B cell (primary cell): ENCODE measurements around the gene SULT2B1. TPM values are rescaled to one million over a fixed set of nuclear protein-coding genes. Genes with fewer than 3 reads are reported as not detected.

Experiments
- ATAC-seq: fragments of 200-7000 bp; cut with Tn5 transposase; one replicate; pipeline ENCODE4 v1.10.0; 2021; ENCODE audit warnings: low read depth, mild to moderate bottlenecking, moderate number of reproducible peaks, moderate library complexity
- CTCF ChIA-PET: fragments of 350-600 bp; sonication (Branson Sonifier 250); formaldehyde crosslinking; loops from one replicate; lab custom pipeline; 2021; ENCODE audit warnings: antibody characterized with exemption, inconsistent platforms; lab: Charles Lee
- POLR2A ChIA-PET: fragments of 350-600 bp; sonication (Branson Sonifier 250); formaldehyde crosslinking; loops from one replicate; lab custom pipeline; 2021; ENCODE audit warnings: antibody characterized with exemption; lab: Charles Lee
- DNase-seq: peaks from one replicate; pipeline ENCODE4 v3.0.0; 2013
- H2AFZ ChIP-seq: 2 replicates; pipeline ENCODE4 v1.6.1; 2012; ENCODE audit warnings: mild to moderate bottlenecking, low read depth, low read length; ENCODE audit not compliant: insufficient read depth, poor library complexity, severe bottlenecking
- H3K27ac ChIP-seq, 2 donors: 1 replicate in 1 of 2; 2 replicates in 1 of 2; pipeline ENCODE4 v1.5.1; 2012 to 2013; ENCODE audit warnings: low read length in 2 of 2, mild to moderate bottlenecking in 2 of 2, moderate library complexity in 1 of 2
- H3K27me3 ChIP-seq, 4 experiments: fragments of 200-600 bp in 1 of 4; sonication (generic) in 1 of 4; replicated peaks in 1 of 4; 1 replicate in 2 of 4; 2 replicates in 2 of 4; pipeline versions ENCODE4 v1.6.1 to v1.7.0; 2013 to 2016; ENCODE audit warnings: low read length in 3 of 4, mild to moderate bottlenecking in 2 of 4, mixed read lengths in 1 of 4, moderate library complexity in 1 of 4; ENCODE audit not compliant: insufficient read depth in 4 of 4, control insufficient read depth in 3 of 4; ENCODE audit errors: control extremely low read depth in 1 of 4
- H3K36me3 ChIP-seq, 2 experiments: replicated peaks in 1 of 2; 1 replicate in 1 of 2; 2 replicates in 1 of 2; pipeline versions ENCODE4 v1.6.1 to v1.7.1; 2013; ENCODE audit warnings: low read length in 1 of 2; ENCODE audit not compliant: insufficient read depth in 2 of 2, control insufficient read depth in 1 of 2; ENCODE audit errors: control extremely low read depth in 1 of 2, extremely low read depth in 1 of 2
- H3K4me1 ChIP-seq, 2 donors: fragments of 200-600 bp in 1 of 2; sonication (generic) in 1 of 2; 1 replicate in 1 of 2; 2 replicates in 1 of 2; pipeline versions ENCODE4 v1.5.1 to v1.6.1; 2013 to 2017; ENCODE audit warnings: low read length in 2 of 2; ENCODE audit not compliant: control insufficient read depth in 2 of 2, insufficient read depth in 2 of 2
- H3K4me2 ChIP-seq: replicated peaks from 2 replicates; pipeline ENCODE3; 2012; ENCODE audit warnings: mild to moderate bottlenecking, low read depth, low read length; ENCODE audit not compliant: poor library complexity, severe bottlenecking
- H3K4me3 ChIP-seq, 5 experiments: fragments of 200-600 bp in 1 of 5; sonication (generic) in 1 of 5; 1 replicate in 3 of 5; 2 replicates in 2 of 5; pipeline versions ENCODE4 v1.5.1 to v1.7.0; 2011 to 2016; ENCODE audit warnings: low read length in 4 of 5, mild to moderate bottlenecking in 4 of 5, low read depth in 2 of 5, control low read depth in 1 of 5, moderate library complexity in 1 of 5; ENCODE audit not compliant: insufficient read depth in 1 of 5; ENCODE audit errors: control extremely low read depth in 1 of 5, extremely low read depth in 1 of 5
- H3K79me2 ChIP-seq: fragments of 200-600 bp; sonication (generic); one replicate; pipeline ENCODE4 v1.6.0; 2016; ENCODE audit warnings: low read length; ENCODE audit not compliant: control insufficient read depth, insufficient read depth
- H3K9ac ChIP-seq: fragments of 200-600 bp; sonication (generic); 2 replicates; pipeline ENCODE4 v1.6.1; 2017; ENCODE audit warnings: mild to moderate bottlenecking, low read length, moderate library complexity
- H3K9me3 ChIP-seq, 3 donors: one replicate each; pipeline versions ENCODE4 v1.6.1 to v1.7.1; 2013; ENCODE audit warnings: low read length in 2 of 3; ENCODE audit not compliant: control insufficient read depth in 2 of 3, insufficient read depth in 1 of 3; ENCODE audit errors: control extremely low read depth in 1 of 3
- H4K20me1 ChIP-seq: 2 replicates; pipeline ENCODE4 v1.6.0; 2012; ENCODE audit warnings: mild to moderate bottlenecking, low read length; ENCODE audit not compliant: insufficient read depth, control insufficient read depth, poor library complexity, severe bottlenecking
- H3K27ac Mint-ChIP-seq: one replicate; pipeline ENCODE4 v1.8.0; 2021; ENCODE audit warnings: mixed read lengths
- H3K27me3 Mint-ChIP-seq: one replicate; pipeline ENCODE4 v1.8.0; 2021; ENCODE audit warnings: mixed read lengths
- H3K4me1 Mint-ChIP-seq: one replicate; pipeline ENCODE4 v1.8.0; 2021; ENCODE audit warnings: mixed read lengths
- H3K4me3 Mint-ChIP-seq: one replicate; pipeline ENCODE4 v1.8.0; 2021; ENCODE audit warnings: mixed read lengths
- H3K9me3 Mint-ChIP-seq: one replicate; pipeline ENCODE4 v1.8.0; 2022; ENCODE audit warnings: mixed read lengths; ENCODE audit not compliant: insufficient read depth
- EZH2 ChIP-seq: IDR thresholded peaks from 2 replicates; pipeline ENCODE4 v1.6.1; 2012; ENCODE audit warnings: borderline replicate concordance, low read depth, mild to moderate bottlenecking, moderate library complexity, low read length; ENCODE audit not compliant: insufficient read depth, poor library complexity, severe bottlenecking
- WGBS: methylation state at CpG from one replicate; pipeline ENCODE4 v1.1.5; 2013; ENCODE audit warnings: missing lambda C conversion rate; ENCODE audit not compliant: insufficient coverage; 5-methylcytosine and 5-hydroxymethylcytosine counted together
- intact Hi-C: fragments of 100-400 bp; cut with micrococcal nuclease; formaldehyde crosslinking; loops from one replicate; pipeline ENCODE4 v1.10.0; 2022
- polyA plus RNA-seq: library from polyadenylated mRNA; depleted of rRNA; stranded (reverse); fragments of >200 nt; gene quantifications from 2 replicates; pipeline ENCODE4 v1.2.3, GENCODE V29; 2012
- total RNA-seq, 2 donors: library from RNA; stranded (reverse); fragments of 120-200 nt in 1 of 2; gene quantifications; 1 replicate in 1 of 2; 2 replicates in 1 of 2; pipeline versions ENCODE4 v1.2.3 to v1.2.4, GENCODE V29; 2013 to 2022
- TF ChIP-seq, protein P1 (sequence below): fragments of 200-600 bp; IDR thresholded peaks from one replicate; pipeline ENCODE4 v1.8.0; 2022; ENCODE audit warnings: antibody characterized with exemption, mild to moderate bottlenecking

The SULT2B1 gene
- total and polyA plus RNA-seq, 2 donors (not counting 1 experiment from before 2014, with no cell fraction given): not detected

DNA sequence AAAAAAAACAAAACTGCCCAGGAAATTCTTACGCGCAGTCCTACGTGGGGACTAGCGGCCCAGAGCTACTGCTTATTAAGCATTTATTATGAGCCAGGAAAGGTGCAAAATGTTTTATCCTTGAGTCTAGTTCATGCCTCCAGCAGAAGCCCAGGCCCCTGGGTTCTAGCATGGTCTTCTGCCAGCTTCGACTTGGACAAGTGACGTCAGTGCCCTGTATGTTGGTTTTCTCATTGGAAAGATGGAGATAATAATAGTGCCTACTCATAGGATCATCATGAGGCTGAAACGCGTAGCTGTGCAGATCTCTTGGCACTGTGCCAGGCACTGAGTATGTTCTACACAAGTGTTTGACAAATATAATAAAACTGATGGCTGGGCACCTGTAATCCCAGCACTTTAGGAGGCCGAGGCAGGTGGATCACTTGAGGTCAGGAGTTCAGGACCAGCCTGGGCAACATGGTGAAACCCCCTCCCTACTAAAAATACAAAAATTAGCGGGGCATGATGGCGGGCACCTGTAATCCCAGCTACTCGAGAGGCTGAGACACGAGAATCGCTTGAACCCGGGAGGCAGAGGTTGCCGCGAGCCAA is 12.4 kb upstream of the SULT2B1 start:
- ChIA-PET POLR2A (no interaction called here), CTCF (interaction anchor here (0.6 kb wide), 1 partner anchor 297 kb away, joined by 3 read pairs; the partner anchor contains the start of gene HSD17B14)
- H3K27me3 ChIP-seq: no peaks in the 10 kb centered on the region
- no peak overlapping the region for H3K4me3 Mint-ChIP-seq
- peaks cover 4% of the 10 kb centered on the region for H3K27me3 Mint-ChIP-seq
- H3K9ac ChIP-seq: no peak overlapping the region
- H3K36me3 ChIP-seq: no peaks in the 10 kb centered on the region
- 85% methylated on average over 14 of the region's 17 CpGs for WGBS
- TF ChIP-seq, protein P1, sequence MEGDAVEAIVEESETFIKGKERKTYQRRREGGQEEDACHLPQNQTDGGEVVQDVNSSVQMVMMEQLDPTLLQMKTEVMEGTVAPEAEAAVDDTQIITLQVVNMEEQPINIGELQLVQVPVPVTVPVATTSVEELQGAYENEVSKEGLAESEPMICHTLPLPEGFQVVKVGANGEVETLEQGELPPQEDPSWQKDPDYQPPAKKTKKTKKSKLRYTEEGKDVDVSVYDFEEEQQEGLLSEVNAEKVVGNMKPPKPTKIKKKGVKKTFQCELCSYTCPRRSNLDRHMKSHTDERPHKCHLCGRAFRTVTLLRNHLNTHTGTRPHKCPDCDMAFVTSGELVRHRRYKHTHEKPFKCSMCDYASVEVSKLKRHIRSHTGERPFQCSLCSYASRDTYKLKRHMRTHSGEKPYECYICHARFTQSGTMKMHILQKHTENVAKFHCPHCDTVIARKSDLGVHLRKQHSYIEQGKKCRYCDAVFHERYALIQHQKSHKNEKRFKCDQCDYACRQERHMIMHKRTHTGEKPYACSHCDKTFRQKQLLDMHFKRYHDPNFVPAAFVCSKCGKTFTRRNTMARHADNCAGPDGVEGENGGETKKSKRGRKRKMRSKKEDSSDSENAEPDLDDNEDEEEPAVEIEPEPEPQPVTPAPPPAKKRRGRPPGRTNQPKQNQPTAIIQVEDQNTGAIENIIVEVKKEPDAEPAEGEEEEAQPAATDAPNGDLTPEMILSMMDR: no peak
- no peak for TF ChIP-seq EZH2
- no peak for DNase-seq
- no peak overlapping the region for H3K27ac ChIP-seq
- H2AFZ ChIP-seq: no peak overlapping the region
- intact Hi-C loops: no loop called here
- H3K27ac Mint-ChIP-seq: no peak overlapping the region
- no peaks in the 10 kb centered on the region for H3K9me3 ChIP-seq
- no peaks in the 10 kb centered on the region for H3K4me1 Mint-ChIP-seq
- H3K4me3 ChIP-seq: no peak overlapping the region
- no peaks in the 10 kb centered on the region for H4K20me1 ChIP-seq
- no peak for ATAC-seq
- H3K9me3 Mint-ChIP-seq: no peaks in the 10 kb centered on the region
- no peaks in the 10 kb centered on the region for H3K79me2 ChIP-seq
- H3K4me2 ChIP-seq: no peak overlapping the region
- H3K4me1 ChIP-seq: no peaks in the 10 kb centered on the region

DNA sequence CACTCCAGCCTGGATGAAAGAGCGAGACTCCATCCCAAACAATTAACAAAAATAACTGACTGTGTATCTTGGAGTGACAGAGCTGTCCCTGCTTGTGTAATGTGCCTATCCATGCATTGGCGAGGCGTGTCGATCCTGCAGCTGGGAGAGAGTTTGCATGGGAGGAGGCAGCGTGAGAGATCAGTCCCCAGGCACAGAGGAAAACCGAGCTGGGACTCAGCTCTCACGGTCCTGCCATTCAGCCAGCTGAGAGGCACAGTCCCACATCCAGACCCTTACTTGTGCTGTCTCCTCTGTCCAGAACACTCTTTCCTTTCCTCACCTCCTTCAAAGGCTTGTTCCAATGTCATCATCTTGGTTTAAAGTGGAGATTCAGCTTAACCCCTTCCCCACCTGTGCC is 11.9 kb upstream of the SULT2B1 start:
- Histone ChIP-seq H3K9me3 (no peaks in the 10 kb centered on the region), H3K27me3 (no peaks in the 10 kb centered on the region), H3K27ac (no peak overlapping the region), H3K4me2 (no peak overlapping the region), H2AFZ (no peak overlapping the region), H3K36me3 (no peaks in the 10 kb centered on the region), H3K4me1 (no peaks in the 10 kb centered on the region), H3K79me2 (no peaks in the 10 kb centered on the region), H3K9ac (no peak overlapping the region), H3K4me3 (no peak overlapping the region), H4K20me1 (no peaks in the 10 kb centered on the region)
- CTCF ChIA-PET: no interaction called here
- Mint-ChIP-seq H3K9me3 (no peaks in the 10 kb centered on the region), H3K27me3 (peaks cover 4% of the 10 kb centered on the region), H3K27ac (no peak overlapping the region), H3K4me3 (no peak overlapping the region), H3K4me1 (no peaks in the 10 kb centered on the region)
- POLR2A ChIA-PET: interaction anchor here (0.6 kb wide), 1 partner anchor 11 kb away, joined by 4 read pairs; no protein-coding TSS in a partner anchor
- intact Hi-C loops: no loop called here
- DNase-seq (no peak), ATAC-seq (no peak)
- no peak for TF ChIP-seq EZH2
- TF ChIP-seq, protein P1: no peak
- 87% methylated on average over 4 of the region's 7 CpGs for WGBS
